K562 (cell line): ENCODE measurements around the gene FBLN2. TPM values are rescaled to one million over a fixed set of nuclear protein-coding genes. Genes with fewer than 3 reads are reported as not detected.

ENCODE experiments used
- ATAC-seq: fragments of 200-7000 bp; cut with Tn5 transposase; 3 replicates; pipeline ENCODE4 v1.9.1; 2020; ENCODE audit warnings: moderate library complexity
- BruUV-seq: library from RNA; stranded (reverse); fragments of 400-500 nt; replicated peaks from 2 replicates; lab custom pipeline; 2021; lab: Mats Ljungman, UMichigan
- CTCF ChIA-PET: fragments of 300-600 bp; formaldehyde crosslinking; extraction: SDS; loops from one replicate; lab custom pipeline; 2021; ENCODE audit warnings: low intra/inter-chr PET ratio; lab: Yijun Ruan, JAX
- POLR2A ChIA-PET: fragments of 300-600, 350-650 bp; sonication (Branson Sonifier 250); formaldehyde crosslinking; extraction: SDS; loops from one replicate; lab custom pipeline; 2021; ENCODE audit warnings: antibody characterized with exemption, inconsistent platforms; lab: Yijun Ruan, JAX
- DNase-seq, 4 experiments: peaks; one replicate each; pipeline versions ENCODE4 v3.0.0 to v3.0.0-alpha.2; 2011 to 2018; ENCODE audit warnings: low spot score in 3 of 4, mixed read lengths in 3 of 4; ENCODE audit errors: extremely low read depth in 1 of 4
- FAIRE-seq: peaks from 2 replicates; lab custom pipeline; 2011; peaks lifted over from hg19 to GRCh38; lab: Jason Lieb, UNC
- H2AFZ ChIP-seq: 2 replicates; pipeline ENCODE4 v1.6.0; 2011; ENCODE audit warnings: low read depth, low read length, control low read depth, inconsistent platforms
- H3K27ac ChIP-seq: fragments of 200-600 bp; 3 replicates; pipeline ENCODE4 v1.8.0; 2011; ENCODE audit warnings: low read depth, mild to moderate bottlenecking, control low read depth, inconsistent platforms, low read length, moderate library complexity, mixed read lengths; ENCODE audit errors: extremely low read depth
- H3K27me3 ChIP-seq, 2 experiments: fragments of 300-600 bp in 1 of 2; 2 replicates in 1 of 2; 3 replicates in 1 of 2; pipeline versions ENCODE4 v1.6.0 to v1.8.0; 2011; ENCODE audit warnings: inconsistent platforms in 2 of 2, low read length in 2 of 2, mild to moderate bottlenecking in 1 of 2, mixed read lengths in 1 of 2, moderate library complexity in 1 of 2; ENCODE audit not compliant: control insufficient read depth in 2 of 2, insufficient read depth in 2 of 2
- H3K36me3 ChIP-seq: fragments of 300-600 bp; 3 replicates; pipeline ENCODE4 v1.8.0; 2011; ENCODE audit warnings: mild to moderate bottlenecking, low read length, inconsistent platforms; ENCODE audit not compliant: control insufficient read depth, insufficient read depth
- H3K4me1 ChIP-seq, 2 experiments: fragments of 200-600 bp in 1 of 2; replicated peaks in 1 of 2; 2 replicates in 1 of 2; 3 replicates in 1 of 2; pipeline versions ENCODE4 v1.5.1 to v1.8.0; 2011; ENCODE audit warnings: inconsistent platforms in 2 of 2, low read length in 2 of 2, mild to moderate bottlenecking in 1 of 2, mixed read lengths in 1 of 2, moderate library complexity in 1 of 2; ENCODE audit not compliant: control insufficient read depth in 2 of 2, insufficient read depth in 2 of 2
- H3K4me2 ChIP-seq: 2 replicates; pipeline ENCODE4 v1.6.1; 2011; ENCODE audit warnings: low read length, control low read depth, inconsistent platforms, mixed read lengths; ENCODE audit not compliant: insufficient read depth
- H3K4me3 ChIP-seq: fragments of 200-600 bp; sonication (generic), shearing (Covaris generic); 2 replicates; pipeline ENCODE4 v1.5.1; 2016; ENCODE audit warnings: control low read depth, inconsistent platforms
- H3K79me2 ChIP-seq: fragments of 200-600 bp; 3 replicates; pipeline ENCODE4 v1.8.0; 2011; ENCODE audit warnings: low read length, inconsistent platforms; ENCODE audit not compliant: control insufficient read depth, insufficient read depth
- H3K9ac ChIP-seq, 2 experiments: 2 replicates each; pipeline versions ENCODE4 v1.6.0 to v1.6.1; 2011; ENCODE audit warnings: low read depth in 2 of 2, low read length in 2 of 2, control low read depth in 1 of 2, inconsistent platforms in 1 of 2, mild to moderate bottlenecking in 1 of 2, mixed read lengths in 1 of 2; ENCODE audit not compliant: insufficient read depth in 1 of 2
- H3K9me1 ChIP-seq: one replicate; pipeline ENCODE4 v1.6.0; 2011; ENCODE audit warnings: inconsistent platforms, mild to moderate bottlenecking, low read length, moderate library complexity; ENCODE audit not compliant: control insufficient read depth, insufficient read depth
- H3K9me3 ChIP-seq: replicated peaks from 2 replicates; pipeline ENCODE4 v1.5.1; 2011; ENCODE audit warnings: low read depth, low read length, inconsistent platforms; ENCODE audit not compliant: control insufficient read depth, insufficient read depth
- H4K20me1 ChIP-seq: replicated peaks from 2 replicates; pipeline ENCODE4 v1.6.1; 2011; ENCODE audit warnings: low read length, inconsistent platforms, mixed read lengths; ENCODE audit not compliant: control insufficient read depth, insufficient read depth
- ADNP ChIP-seq: fragments of 200-800 bp; sonication (Bioruptor generic); IDR thresholded peaks from 2 replicates; pipeline ENCODE4 v1.6.1; 2016; ENCODE audit warnings: missing genetic modification characterization, missing compliant biosample characterization
- BCLAF1 ChIP-seq, 2 experiments: fragments of 450-650 bp in 1 of 2; IDR thresholded peaks; 2 replicates each; pipeline ENCODE4 v1.6.1; 2011 to 2017; ENCODE audit warnings: low read depth in 2 of 2, antibody characterized with exemption in 1 of 2, borderline replicate concordance in 1 of 2, low read length in 1 of 2, mild to moderate bottlenecking in 1 of 2, mixed read lengths in 1 of 2; ENCODE audit not compliant: control insufficient read depth in 1 of 2
- BMI1 ChIP-seq: fragments of 150-350 bp; IDR thresholded peaks from 2 replicates; pipeline ENCODE4 v1.6.1; 2014; ENCODE audit warnings: low read length
- DDX20 ChIP-seq: fragments of 450-650 bp; IDR thresholded peaks from 2 replicates; pipeline ENCODE4 v1.6.1; 2016; ENCODE audit warnings: missing genetic modification characterization, low read depth, mild to moderate bottlenecking, missing compliant biosample characterization, moderate library complexity
- ELF2 ChIP-seq: fragments of 250-450 bp; sonication (Bioruptor Pico); IDR thresholded peaks from 2 replicates; pipeline ENCODE4 v1.5.0; 2021; ENCODE audit warnings: mild to moderate bottlenecking
- ESRRB ChIP-seq: fragments of 250-450 bp; sonication (Bioruptor Pico); IDR thresholded peaks from 2 replicates; pipeline ENCODE4 v1.5.0; 2020; ENCODE audit warnings: mild to moderate bottlenecking, moderate library complexity, borderline replicate concordance
- HMGXB4 ChIP-seq: sonication (generic); formaldehyde crosslinking; IDR thresholded peaks from 2 replicates; pipeline ENCODE4 v1.8.1; 2023; ENCODE audit warnings: mild to moderate bottlenecking, missing genetic modification reagents
- HNRNPK ChIP-seq: fragments of 200-400 bp; formaldehyde crosslinking; IDR thresholded peaks from one replicate; pipeline ENCODE4 v1.6.1; 2018; ENCODE audit warnings: mild to moderate bottlenecking, low read depth, low read length; ENCODE audit not compliant: poor library complexity, severe bottlenecking
- NCOA6 ChIP-seq: fragments of 450-650 bp; IDR thresholded peaks from 2 replicates; pipeline ENCODE4 v1.6.1; 2017; ENCODE audit warnings: mild to moderate bottlenecking
- PHF8 ChIP-seq: fragments of 200-600 bp; sonication (generic); IDR thresholded peaks from 2 replicates; pipeline ENCODE4 v1.6.1; 2012; ENCODE audit warnings: mixed run types, mild to moderate bottlenecking, inconsistent platforms, low read length, moderate library complexity, borderline replicate concordance
- PURB ChIP-seq: sonication (generic); formaldehyde crosslinking; IDR thresholded peaks from 2 replicates; pipeline ENCODE4 v1.9.0; 2021; ENCODE audit warnings: low read depth, mild to moderate bottlenecking, missing genetic modification reagents
- ZFP1 ChIP-seq: fragments of 450-650 bp; formaldehyde crosslinking; IDR thresholded peaks from 2 replicates; pipeline ENCODE4 v1.4.0; 2020; ENCODE audit warnings: mild to moderate bottlenecking, mixed read lengths
- ZNF280B ChIP-seq: fragments of 250-450 bp; sonication (Bioruptor Pico); IDR thresholded peaks from 2 replicates; pipeline ENCODE4 v1.5.1; 2021; ENCODE audit warnings: mild to moderate bottlenecking
- ZNF717 ChIP-seq: fragments of 250-450 bp; sonication (Bioruptor Pico); IDR thresholded peaks from 2 replicates; pipeline ENCODE4 v1.5.0; 2021
- ZNF778 ChIP-seq: fragments of 450-650 bp; formaldehyde crosslinking; IDR thresholded peaks from 2 replicates; pipeline ENCODE4 v1.4.0; 2020; ENCODE audit warnings: mild to moderate bottlenecking, moderate library complexity
- WGBS: fragments of 100-300 bp; shearing (Covaris generic); methylation state at CpG from one replicate; pipeline ENCODE4 v1.1.6; 2016; ENCODE audit warnings: low coverage, mixed read lengths; ENCODE audit not compliant: insufficient coverage; ENCODE audit errors: missing lambda C conversion rate; 5-methylcytosine and 5-hydroxymethylcytosine counted together
- in situ Hi-C: fragments of 300-500 bp; cut with MboI; formaldehyde crosslinking; loops from 4 replicates; pipeline ENCODE4 v1.15.0; 2018; ENCODE audit warnings: inconsistent platforms, mixed read lengths
- intact Hi-C: fragments of 100-400 bp; cut with micrococcal nuclease; formaldehyde crosslinking; loops from 2 replicates; pipeline ENCODE4 v1.14.2; 2022
- polyA plus RNA-seq, 8 experiments: library from polyadenylated mRNA; depleted of rRNA in 4 of 8; stranded (reverse) in 5 of 8; unstranded in 3 of 8; fragments of >200 nt; fragmentation: Nextera tagmentation in 2 of 8; fragmentation: Illumina TruSeq in 1 of 8; extraction: Ambion mirVana in 2 of 8; extraction: Trizol in 1 of 8; gene quantifications; 2 replicates each; pipeline versions ENCODE4 v1.2.1 to v1.2.3, GENCODE V29; 2011 to 2014; ENCODE audit warnings: inconsistent platforms in 1 of 8, missing spikeins in 1 of 8
- total RNA-seq, 7 experiments: library from RNA; depleted of rRNA in 6 of 7; stranded (reverse); fragments of >200 nt in 6 of 7; fragmentation: Illumina TruSeq in 2 of 7; extraction: Trizol in 2 of 7; gene quantifications; 2 replicates each; pipeline versions ENCODE4 v1.2.1 to v1.2.3, GENCODE V29; 2011 to 2021; ENCODE audit warnings: low replicate concordance in 1 of 7
- TF ChIP-seq, protein P1 (sequence below): fragments of 450-650 bp; IDR thresholded peaks from 2 replicates; pipeline ENCODE4 v1.6.1; 2016

Gene FBLN2
- total and polyA plus RNA-seq, 9 of the 15 experiments (the other 6 are each of a cell fraction or from before 2014, with no cell fraction given) = 0.03 to 0.10 (median 0.04) TPM; not detected in 6

DNA sequence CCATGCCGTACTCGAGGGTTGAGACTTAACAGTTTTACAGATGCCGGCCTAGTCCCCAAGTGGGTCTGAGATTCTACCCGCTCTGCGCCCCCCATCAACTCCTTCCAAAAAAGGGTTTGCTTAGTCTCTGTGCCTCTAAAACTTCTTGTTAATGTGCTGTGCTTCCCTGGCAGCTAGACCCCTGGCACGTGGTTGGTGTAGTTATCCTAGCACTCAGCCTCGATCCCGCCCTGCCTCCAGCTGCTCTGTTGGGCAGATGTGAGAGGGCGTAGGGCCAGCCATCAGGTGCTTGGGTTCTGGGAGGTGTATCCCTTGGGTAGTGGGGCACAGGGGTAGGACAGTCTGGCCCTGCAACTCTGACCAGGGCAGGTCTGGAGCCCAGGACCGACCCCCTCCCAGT is 79.5 kb downstream of the FBLN2 start:
- intact Hi-C loops (no loop called here), in situ Hi-C loops (no loop called here)
- peak overlapping the region in 1 of 2 experiments; percentile 3; a peak in 1 of 4 replicates for H3K9ac ChIP-seq
- H3K4me1 ChIP-seq = peaks cover 0 to 13% of the 10 kb centered on the region in 2 experiments; a peak in 1 of 5 replicates
- H3K9me1 ChIP-seq = no peaks in the 10 kb centered on the region
- H3K27me3 ChIP-seq = peaks cover 47 to 82% of the 10 kb centered on the region in 2 experiments; a peak in 4 of 5 replicates
- H3K79me2 ChIP-seq = no peaks in the 10 kb centered on the region
- WGBS = 7% methylated on average over 10 of the region's 10 CpGs
- no peaks in the 10 kb centered on the region for H3K36me3 ChIP-seq
- H3K4me2 ChIP-seq = no peak overlapping the region
- POLR2A ChIA-PET = interaction anchor here (0.6 to 0.8 kb wide), 2 partner anchors 386 to 1860 kb away, joined by 3 read pairs; no protein-coding TSS in a partner anchor
- no peaks in the 10 kb centered on the region; the same call in 1 of the 2 replicates for H3K9me3 ChIP-seq
- CTCF ChIA-PET = no interaction called here
- no TSS peak for BruUV-seq
- H3K27ac ChIP-seq = no peak overlapping the region
- ATAC-seq = no peak
- DNase-seq = no peak
- no peak overlapping the region for H3K4me3 ChIP-seq
- peaks cover 30% of the 10 kb centered on the region for H4K20me1 ChIP-seq
- no peak for FAIRE-seq
- H2AFZ ChIP-seq = no peak overlapping the region
- TF ChIP-seq DDX20 (tag) = no peak
- no peak for TF ChIP-seq BMI1
- TF ChIP-seq ELF2 (CRISPR knock-in tag) = no peak
- TF ChIP-seq PHF8 = no peak
- TF ChIP-seq, protein P1, sequence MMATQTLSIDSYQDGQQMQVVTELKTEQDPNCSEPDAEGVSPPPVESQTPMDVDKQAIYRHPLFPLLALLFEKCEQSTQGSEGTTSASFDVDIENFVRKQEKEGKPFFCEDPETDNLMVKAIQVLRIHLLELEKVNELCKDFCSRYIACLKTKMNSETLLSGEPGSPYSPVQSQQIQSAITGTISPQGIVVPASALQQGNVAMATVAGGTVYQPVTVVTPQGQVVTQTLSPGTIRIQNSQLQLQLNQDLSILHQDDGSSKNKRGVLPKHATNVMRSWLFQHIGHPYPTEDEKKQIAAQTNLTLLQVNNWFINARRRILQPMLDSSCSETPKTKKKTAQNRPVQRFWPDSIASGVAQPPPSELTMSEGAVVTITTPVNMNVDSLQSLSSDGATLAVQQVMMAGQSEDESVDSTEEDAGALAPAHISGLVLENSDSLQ = no peak
- no peak for TF ChIP-seq ZFP1 (CRISPR knock-in tag)
- no peak for TF ChIP-seq ESRRB (CRISPR knock-in tag)
- no peak for TF ChIP-seq BCLAF1 (IDR thresholded peaks at IDR 0.05; ENCODE audit: borderline replicate concordance in 1 of 2, control insufficient read depth in 1 of 2, low read depth in 2 of 2, low read length in 1 of 2)
- no peak for TF ChIP-seq HNRNPK
- TF ChIP-seq ZNF280B (CRISPR knock-in tag) = no peak
- TF ChIP-seq NCOA6 = no peak
- no peak for TF ChIP-seq ZNF717
- no peak for TF ChIP-seq ADNP
- TF ChIP-seq HMGXB4 (CRISPR knock-in tag) = no peak
- TF ChIP-seq PURB (CRISPR knock-in tag) = no peak
- TF ChIP-seq ZNF778 (CRISPR knock-in tag) = no peak
